ENCODE data around the gene RELL1. TPM values are rescaled to one million over a fixed set of nuclear protein-coding genes. Genes with fewer than 3 reads are reported as not detected.
"Not testable (repeated sequence)": the region's sequence is repeated elsewhere in the genome, so short reads cannot be mapped to it uniquely, and the experiment has no call there.

Gene RELL1
- polyA plus RNA-seq, 1 of the 3 experiments (the other 2 are of a cell fraction): 4.5 TPM

- Histone ChIP-seq H3K4me2 (no peak overlapping the region), H3K36me3 (replicated peaks in 1 of 2; ENCODE audit: control insufficient read depth in 1 of 2, insufficient read depth in 2 of 2, low read length in 1 of 2) (no peaks in the 10 kb centered on the region), H3K4me3 (ENCODE audit: low read depth in 2 of 2, low read length in 1 of 2) (no peak overlapping the region), H3K27ac (ENCODE audit: low read depth in 2 of 2, low read length in 1 of 2) (no peak overlapping the region), H3F3A (replicated peaks; ENCODE audit: insufficient read depth) (peaks cover 11% of the 10 kb centered on the region), H4K20me1 (ENCODE audit: insufficient read depth) (no peaks in the 10 kb centered on the region), H3K9ac (no peak overlapping the region), H3K27me3 (ENCODE audit: insufficient read depth) (no peaks in the 10 kb centered on the region), H2AFZ (ENCODE audit: low read depth) (no peak overlapping the region), H3K9me2 (no peaks in the 10 kb centered on the region), H3K9me3 (no peaks in the 10 kb centered on the region), H3K4me1 (ENCODE audit: control insufficient read depth in 1 of 2, insufficient read depth in 2 of 2, low read depth in 1 of 2, low read length in 1 of 2) (peaks cover 16 to 27% of the 10 kb centered on the region in 2 experiments; a peak in 2 of 4 replicates), H3K79me2 (ENCODE audit: insufficient read depth) (peaks cover 18% of the 10 kb centered on the region; the same call in 1 of the 2 replicates)
- DNase-seq: no peak
- POLR2A ChIA-PET: no interaction called here
- CTCF ChIA-PET: no interaction called here
- TF ChIP-seq CHD2 (IDR thresholded peaks at IDR 0.05; ENCODE audit: low read length, partially characterized antibody) (no peak), FOXJ3 (CRISPR knock-in tag; IDR thresholded peaks at IDR 0.05) (no peak), SIN3A (IDR thresholded peaks at IDR 0.05; ENCODE audit: borderline replicate concordance, low read depth, low read length) (no peak), TCF12 (IDR thresholded peaks at IDR 0.05) (no peak), IRF3 (IDR thresholded peaks at IDR 0.05; ENCODE audit: low read depth, low read length) (no peak), FOXM1 (IDR thresholded peaks at IDR 0.05; ENCODE audit: low read depth) (no peak), EZH2phosphoT487 (IDR thresholded peaks at IDR 0.05; ENCODE audit: borderline replicate concordance, low read depth) (no peak), FOSL2 (IDR thresholded peaks at IDR 0.05; ENCODE audit: borderline replicate concordance, low read depth) (no peak), RFX5 (IDR thresholded peaks at IDR 0.05; ENCODE audit: low read length) (no peak), TAF1 (IDR thresholded peaks at IDR 0.05; ENCODE audit: borderline replicate concordance, low read depth, low read length) (no peak), MEF2A (IDR thresholded peaks at IDR 0.05; ENCODE audit: borderline replicate concordance, low read depth) (no peak), RCOR1 (IDR thresholded peaks at IDR 0.05; ENCODE audit: low read length) (no peak), RXRA (IDR thresholded peaks at IDR 0.05; ENCODE audit: borderline replicate concordance, low read depth) (no peak), RAD21 (IDR thresholded peaks at IDR 0.05; ENCODE audit: low read length) (no peak), NFIC (IDR thresholded peaks at IDR 0.05; ENCODE audit: borderline replicate concordance) (no peak), GATA2 (CRISPR knock-in tag; IDR thresholded peaks at IDR 0.05) (no peak), POLR2AphosphoS5 (IDR thresholded peaks at IDR 0.05; ENCODE audit: low read depth, low read length) (no peak)
- TF ChIP-seq, protein P1, sequence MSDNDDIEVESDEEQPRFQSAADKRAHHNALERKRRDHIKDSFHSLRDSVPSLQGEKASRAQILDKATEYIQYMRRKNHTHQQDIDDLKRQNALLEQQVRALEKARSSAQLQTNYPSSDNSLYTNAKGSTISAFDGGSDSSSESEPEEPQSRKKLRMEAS (IDR thresholded peaks at IDR 0.05; ENCODE audit: low read depth): no peak
- WGBS (ENCODE audit: low lambda C conversion rate): 50% methylated on average over 2 of the region's 2 CpGs
These were observed 15.1 kb downstream of the RELL1 start for GRCh38 chr4:37671072-37671471.

DNA sequence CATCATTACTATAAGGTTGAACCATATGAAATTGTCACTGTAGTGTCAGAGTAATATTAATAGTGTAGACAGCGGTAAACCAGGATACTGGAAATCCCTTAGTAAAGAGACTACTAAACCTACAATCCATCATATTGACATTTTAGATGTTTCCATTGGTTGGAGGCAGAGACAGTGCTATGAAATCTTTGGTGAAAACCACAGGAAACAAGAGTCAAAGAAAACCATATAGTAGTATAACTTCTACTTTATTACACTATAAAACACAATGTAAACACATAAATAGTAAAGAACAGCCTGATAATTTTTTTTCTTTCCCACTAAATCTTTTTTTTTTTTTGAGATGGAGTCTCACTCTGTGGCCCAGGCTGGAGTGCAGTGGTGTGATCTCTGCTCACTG lies 15.9 kb downstream of the RELL1 start:
- ChIA-PET POLR2A (no interaction called here), CTCF (no interaction called here)
- Histone ChIP-seq H3K4me2 (no peak overlapping the region), H3K27me3 (ENCODE audit: insufficient read depth) (no peaks in the 10 kb centered on the region), H3K9me2 (no peaks in the 10 kb centered on the region), H3K9ac (no peak overlapping the region), H4K20me1 (ENCODE audit: insufficient read depth) (no peaks in the 10 kb centered on the region), H3K36me3 (replicated peaks in 1 of 2; ENCODE audit: control insufficient read depth in 1 of 2, insufficient read depth in 2 of 2, low read length in 1 of 2) (no peaks in the 10 kb centered on the region), H3K4me3 (ENCODE audit: low read depth in 2 of 2, low read length in 1 of 2) (no peak overlapping the region), H3K4me1 (ENCODE audit: control insufficient read depth in 1 of 2, insufficient read depth in 2 of 2, low read depth in 1 of 2, low read length in 1 of 2) (peaks cover 16 to 28% of the 10 kb centered on the region in 2 experiments; a peak in 2 of 4 replicates), H3F3A (replicated peaks; ENCODE audit: insufficient read depth) (peaks cover 11% of the 10 kb centered on the region), H3K79me2 (ENCODE audit: insufficient read depth) (peaks cover 11% of the 10 kb centered on the region; the same call in 1 of the 2 replicates), H3K27ac (ENCODE audit: low read depth in 2 of 2, low read length in 1 of 2) (no peak overlapping the region), H3K9me3 (no peaks in the 10 kb centered on the region), H2AFZ (ENCODE audit: low read depth) (no peak overlapping the region)
- WGBS (ENCODE audit: low lambda C conversion rate): 92% methylated on average over 1 of the region's 1 CpG
- no peak for TF ChIP-seq RFX5 (IDR thresholded peaks at IDR 0.05; ENCODE audit: low read length)
- TF ChIP-seq MEF2A (IDR thresholded peaks at IDR 0.05; ENCODE audit: borderline replicate concordance, low read depth): no peak
- no peak for TF ChIP-seq TCF12 (IDR thresholded peaks at IDR 0.05)
- TF ChIP-seq MXI1 (IDR thresholded peaks at IDR 0.05; ENCODE audit: low read depth, low read length): no peak
- TF ChIP-seq, protein P2, sequence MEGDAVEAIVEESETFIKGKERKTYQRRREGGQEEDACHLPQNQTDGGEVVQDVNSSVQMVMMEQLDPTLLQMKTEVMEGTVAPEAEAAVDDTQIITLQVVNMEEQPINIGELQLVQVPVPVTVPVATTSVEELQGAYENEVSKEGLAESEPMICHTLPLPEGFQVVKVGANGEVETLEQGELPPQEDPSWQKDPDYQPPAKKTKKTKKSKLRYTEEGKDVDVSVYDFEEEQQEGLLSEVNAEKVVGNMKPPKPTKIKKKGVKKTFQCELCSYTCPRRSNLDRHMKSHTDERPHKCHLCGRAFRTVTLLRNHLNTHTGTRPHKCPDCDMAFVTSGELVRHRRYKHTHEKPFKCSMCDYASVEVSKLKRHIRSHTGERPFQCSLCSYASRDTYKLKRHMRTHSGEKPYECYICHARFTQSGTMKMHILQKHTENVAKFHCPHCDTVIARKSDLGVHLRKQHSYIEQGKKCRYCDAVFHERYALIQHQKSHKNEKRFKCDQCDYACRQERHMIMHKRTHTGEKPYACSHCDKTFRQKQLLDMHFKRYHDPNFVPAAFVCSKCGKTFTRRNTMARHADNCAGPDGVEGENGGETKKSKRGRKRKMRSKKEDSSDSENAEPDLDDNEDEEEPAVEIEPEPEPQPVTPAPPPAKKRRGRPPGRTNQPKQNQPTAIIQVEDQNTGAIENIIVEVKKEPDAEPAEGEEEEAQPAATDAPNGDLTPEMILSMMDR (IDR thresholded peaks at IDR 0.05): no peak
- DNase-seq: no peak

- WGBS (ENCODE audit: low lambda C conversion rate): no CpG with 5 or more reads among the region's 26 CpGs
These were observed 17.1 kb downstream of the RELL1 start for GRCh38 chr4:37669124-37669523.

More at GRCh38 chr4:37669124-37669523, 17.1 kb downstream of the RELL1 start:
- CTCF ChIA-PET; H4K20me1 ChIP-seq (ENCODE audit: insufficient read depth); H3K4me3 ChIP-seq (ENCODE audit: low read depth in 2 of 2, low read length in 1 of 2); H2AFZ ChIP-seq (ENCODE audit: low read depth); H3K27me3 ChIP-seq (ENCODE audit: insufficient read depth); POLR2A ChIA-PET; H3K36me3 ChIP-seq (replicated peaks in 1 of 2; ENCODE audit: control insufficient read depth in 1 of 2, insufficient read depth in 2 of 2, low read length in 1 of 2); H3K9ac ChIP-seq; H3K27ac ChIP-seq (ENCODE audit: low read depth in 2 of 2, low read length in 1 of 2); H3K9me2 ChIP-seq; DNase-seq; H3K4me2 ChIP-seq; H3K9me3 ChIP-seq: not testable (repeated sequence)
- Histone ChIP-seq H3K79me2 (ENCODE audit: insufficient read depth) (peaks cover 10% of the 10 kb centered on the region; the same call in 1 of the 2 replicates), H3F3A (replicated peaks; ENCODE audit: insufficient read depth) (peaks cover 11% of the 10 kb centered on the region), H3K4me1 (ENCODE audit: control insufficient read depth in 1 of 2, insufficient read depth in 2 of 2, low read depth in 1 of 2, low read length in 1 of 2) (peaks cover 14 to 18% of the 10 kb centered on the region in 2 experiments; a peak in 2 of 4 replicates)
